Osteocyte (in vitro differentiated cells): ENCODE results near the gene SHC4. TPM values are rescaled to one million over a fixed set of nuclear protein-coding genes. Genes with fewer than 3 reads are reported as not detected.

Experiments used
- DNase-seq: peaks from one replicate; pipeline ENCODE4 v3.0.0; 2021; ENCODE audit warnings: mixed read lengths; ENCODE audit not compliant: unreplicated experiment; ENCODE audit errors: extremely low spot score
- H3K27ac Mint-ChIP-seq: one replicate; pipeline ENCODE4 v1.8.0; 2021; ENCODE audit warnings: mild to moderate bottlenecking, mixed read lengths; ENCODE audit not compliant: unreplicated experiment
- H3K27me3 Mint-ChIP-seq: one replicate; pipeline ENCODE4 v1.8.0; 2021; ENCODE audit warnings: mixed read lengths; ENCODE audit not compliant: unreplicated experiment
- H3K36me3 Mint-ChIP-seq: one replicate; pipeline ENCODE4 v1.8.0; 2021; ENCODE audit warnings: mixed read lengths; ENCODE audit not compliant: unreplicated experiment
- H3K4me1 Mint-ChIP-seq: one replicate; pipeline ENCODE4 v1.8.0; 2021; ENCODE audit warnings: mixed read lengths; ENCODE audit not compliant: unreplicated experiment
- H3K4me3 Mint-ChIP-seq: one replicate; pipeline ENCODE4 v1.8.0; 2021; ENCODE audit warnings: mild to moderate bottlenecking, moderate library complexity, mixed read lengths; ENCODE audit not compliant: unreplicated experiment
- H3K9me3 Mint-ChIP-seq: one replicate; pipeline ENCODE4 v1.8.0; 2021; ENCODE audit warnings: mixed read lengths; ENCODE audit not compliant: unreplicated experiment
- CTCF ChIP-seq: fragments of 200-600 bp; sonication (generic); IDR thresholded peaks from 2 replicates; pipeline ENCODE4 v1.5.0; 2021; ENCODE audit warnings: antibody characterized with exemption, mild to moderate bottlenecking, moderate library complexity
- total RNA-seq: library from RNA; stranded (reverse); gene quantifications from 2 replicates; pipeline ENCODE4 v1.2.1, GENCODE V29; 2021

Gene SHC4
- total RNA-seq, 1 donor from 2014 or later, result 4.2 TPM

- no peaks in the 10 kb centered on the region for H3K36me3 Mint-ChIP-seq
- no peak overlapping the region for H3K4me3 Mint-ChIP-seq
- H3K27ac Mint-ChIP-seq, result no peak overlapping the region
- no peaks in the 10 kb centered on the region for H3K27me3 Mint-ChIP-seq
- no peak for TF ChIP-seq CTCF
- peaks cover 4% of the 10 kb centered on the region for H3K4me1 Mint-ChIP-seq
- H3K9me3 Mint-ChIP-seq, result peaks cover 15% of the 10 kb centered on the region
- DNase-seq, result no peak
These were observed 58.5 kb downstream of the SHC4 start for GRCh38 chr15:48905216-48905615.

DNA sequence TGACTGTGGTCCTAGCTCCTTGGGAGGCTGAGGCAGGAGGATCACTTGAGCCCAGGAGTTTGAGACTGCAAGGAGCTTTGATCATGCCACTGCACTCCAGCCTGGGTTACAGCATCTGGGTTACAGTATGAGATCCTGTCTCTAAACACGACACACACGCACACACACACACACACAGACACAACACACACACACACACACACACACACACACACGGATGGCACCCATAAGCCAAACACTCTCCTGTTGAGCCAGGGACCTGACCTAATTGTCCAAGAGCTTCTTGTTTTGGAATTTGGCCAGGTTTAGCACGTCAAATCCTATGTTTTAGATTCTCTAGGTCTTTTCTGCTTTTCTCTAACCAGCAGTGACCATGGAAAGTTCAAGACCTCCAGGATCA is 59.0 kb downstream of the SHC4 start:
- H3K36me3 Mint-ChIP-seq, result no peaks in the 10 kb centered on the region
- no peak for DNase-seq
- no peak overlapping the region for H3K27ac Mint-ChIP-seq
- H3K4me1 Mint-ChIP-seq, result peaks cover 4% of the 10 kb centered on the region
- H3K4me3 Mint-ChIP-seq, result no peak overlapping the region
- H3K9me3 Mint-ChIP-seq, result peaks cover 15% of the 10 kb centered on the region
- no peaks in the 10 kb centered on the region for H3K27me3 Mint-ChIP-seq
- TF ChIP-seq CTCF, result no peak

DNA sequence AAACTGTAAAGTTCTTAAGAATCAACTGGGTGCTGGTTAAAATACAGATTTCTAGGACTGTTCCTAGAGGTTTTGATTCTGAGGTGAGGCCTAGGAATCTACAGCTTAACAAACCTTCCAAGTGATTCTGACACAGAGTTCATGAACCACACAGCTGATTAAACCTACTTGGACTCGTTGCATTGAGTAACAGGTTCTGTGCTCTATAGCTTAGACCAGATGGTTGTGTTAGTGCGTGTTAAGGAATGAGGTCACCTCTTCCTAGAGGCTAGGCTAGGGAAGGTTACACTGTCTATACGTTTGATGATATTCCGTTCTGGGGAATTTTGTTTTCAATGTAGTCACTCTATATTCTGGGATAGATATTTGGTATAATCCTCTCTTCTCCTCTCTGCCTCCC is 63.9 kb downstream of the SHC4 start:
- TF ChIP-seq CTCF, result no peak
- H3K9me3 Mint-ChIP-seq, result no peaks in the 10 kb centered on the region
- no peak overlapping the region for H3K27ac Mint-ChIP-seq
- H3K36me3 Mint-ChIP-seq, result no peaks in the 10 kb centered on the region
- no peaks in the 10 kb centered on the region for H3K27me3 Mint-ChIP-seq
- no peak overlapping the region for H3K4me3 Mint-ChIP-seq
- H3K4me1 Mint-ChIP-seq, result peaks cover 24% of the 10 kb centered on the region
- DNase-seq, result no peak

GRCh38 chr15:48898446-48898845 is 65.3 kb downstream of the SHC4 start:
- Mint-ChIP-seq H3K4me1 (peaks cover 24% of the 10 kb centered on the region), H3K36me3 (no peaks in the 10 kb centered on the region), H3K27me3 (no peaks in the 10 kb centered on the region), H3K4me3 (no peak overlapping the region), H3K27ac (peak overlapping the region; percentile 90), H3K9me3 (no peaks in the 10 kb centered on the region)
- no peak for TF ChIP-seq CTCF
- DNase-seq, result no peak

- Mint-ChIP-seq H3K27ac (peak overlapping the region; percentile 90), H3K4me3 (no peak overlapping the region), H3K4me1 (peaks cover 24% of the 10 kb centered on the region), H3K36me3 (no peaks in the 10 kb centered on the region), H3K27me3 (no peaks in the 10 kb centered on the region), H3K9me3 (no peaks in the 10 kb centered on the region)
- DNase-seq, result no peak
- no peak for TF ChIP-seq CTCF
These were observed 65.7 kb downstream of the SHC4 start for GRCh38 chr15:48898032-48898431.
